Measurements from ENCODE around the gene LRRK1. TPM values are rescaled to one million over a fixed set of nuclear protein-coding genes. Genes with fewer than 3 reads are reported as not detected.

LRRK1 gene
- total and polyA plus RNA-seq, 2 of the 4 experiments (the other 2 are of a cell fraction) = 3.0 to 5.8 TPM

GRCh38 chr15:101009176-101009575 lies 90.0 kb downstream of the LRRK1 start (continued):
- no peak for TF ChIP-seq ELK1 (IDR thresholded peaks at IDR 0.05; ENCODE audit: borderline replicate concordance, low read depth, low read length)
- TF ChIP-seq MAZ (IDR thresholded peaks at IDR 0.05; ENCODE audit: borderline replicate concordance, low read depth, low read length) = no peak
- no peak for TF ChIP-seq RFX5 (IDR thresholded peaks at IDR 0.05; ENCODE audit: low read depth, low read length)
- TF ChIP-seq SMC3 (IDR thresholded peaks at IDR 0.05; ENCODE audit: low read depth, low read length) = no peak

- no peaks in the 10 kb centered on the region for H3K9me3 ChIP-seq (ENCODE audit: control insufficient read depth, insufficient read depth, low read length)
- no peak overlapping the region for H4K8ac ChIP-seq (ENCODE audit: low read depth in 2 of 2, low read length in 2 of 2)
- no peaks in the 10 kb centered on the region; the same call in 1 of the 2 replicates for H4K20me1 ChIP-seq (ENCODE audit: insufficient read depth, low read length)
- H2AK5ac ChIP-seq (ENCODE audit: low read depth, low read length) = no peak overlapping the region
- no peak overlapping the region for H3K4ac ChIP-seq (ENCODE audit: low read depth, low read length)
- DNase-seq (no peak), ATAC-seq (ENCODE audit: low read depth) (no peak)
- H2AK9ac ChIP-seq (replicated peaks; ENCODE audit: low read depth, low read length, poor library complexity) = no peak overlapping the region
- peaks cover 6% of the 10 kb centered on the region; the same call in 1 of the 2 replicates for H3K36me3 ChIP-seq (ENCODE audit: control insufficient read depth, insufficient read depth, low read length)
- H3K9ac ChIP-seq (ENCODE audit: low read depth, low read length) = no peak overlapping the region
- no peak overlapping the region for H3K4me2 ChIP-seq (ENCODE audit: low read depth, low read length)
- H3K27me3 ChIP-seq (ENCODE audit: control insufficient read depth, insufficient read depth, low read length) = no peaks in the 10 kb centered on the region
- no peak overlapping the region for H3K56ac ChIP-seq (ENCODE audit: extremely low read depth, insufficient read depth, low read length)
- no peaks in the 10 kb centered on the region for H3K4me1 ChIP-seq (ENCODE audit: control insufficient read depth, insufficient read depth, low read length)
- WGBS, 2 experiments (ENCODE audit: extremely low coverage in 2 of 2, insufficient read length in 1 of 2) = 100% methylated on average over 1 of the region's 6 CpGs; no CpG with 5 or more reads in 1 of the 2 experiments
- H3K23ac ChIP-seq (ENCODE audit: low read depth, low read length) = no peak overlapping the region
- H2BK120ac ChIP-seq (ENCODE audit: low read depth, low read length) = no peak overlapping the region
- H3K27ac ChIP-seq (ENCODE audit: insufficient read depth, low read length) = no peak overlapping the region
- POLR2A ChIA-PET (ENCODE audit: unreplicated experiment) = no interaction called here
- intact Hi-C loops (cut with micrococcal nuclease) = loop anchor here (10.0 kb wide), 1 partner anchor 634 kb away; no protein-coding TSS in a partner anchor
- CTCF ChIA-PET = no interaction called here
- dilution Hi-C loops (cut with HindIII; ENCODE audit: low sequenced_read_pairs, unreplicated experiment) = loop anchor here (25.0 kb wide), 1 partner anchor 373 kb away; no protein-coding TSS in a partner anchor
- H4K5ac ChIP-seq (ENCODE audit: low read depth, low read length) = no peak overlapping the region
- in situ Hi-C loops (cut with MboI; ENCODE audit: low sequenced_read_pairs) = no loop called here
- TF ChIP-seq NFE2L2 (IDR thresholded peaks at IDR 0.05; ENCODE audit: low read depth, low read length) = no peak
- 0 out of 2 replicates have a peak, but pooled peaks have one; percentile 25 for TF ChIP-seq RFX5 (IDR thresholded peaks at IDR 0.05; ENCODE audit: low read depth, low read length)
- TF ChIP-seq USF2 (IDR thresholded peaks at IDR 0.05; ENCODE audit: low read depth, low read length) = no peak
- H3K9me1 ChIP-seq (ENCODE audit: insufficient read depth, low read length) = peaks cover 3% of the 10 kb centered on the region; the same call in 1 of the 2 replicates
- no peaks in the 10 kb centered on the region for H3K79me1 ChIP-seq (ENCODE audit: low read depth in 1 of 2, low read length in 2 of 2)
- H2AFZ ChIP-seq (replicated peaks; ENCODE audit: low read length, poor library complexity) = no peak overlapping the region
- no peak overlapping the region for H2BK5ac ChIP-seq (ENCODE audit: low read depth, low read length, poor library complexity, severe bottlenecking)
- no peak overlapping the region for H2BK20ac ChIP-seq (ENCODE audit: low read depth, low read length)
- no peak overlapping the region for H4K91ac ChIP-seq (ENCODE audit: insufficient read depth, low read depth, low read length)
- no peak overlapping the region for H3K14ac ChIP-seq (replicated peaks; ENCODE audit: low read depth, low read length)
- no TSS peak for BruUV-seq (replicated peaks)
- no peak overlapping the region for H3K4me3 ChIP-seq (ENCODE audit: insufficient read depth, low read depth, low read length)
- H3K18ac ChIP-seq (ENCODE audit: low read depth, low read length) = no peak overlapping the region
- no peak overlapping the region for H2BK15ac ChIP-seq (ENCODE audit: low read depth, low read length)
Measured at GRCh38 chr15:101010781-101011180, 91.6 kb downstream of the LRRK1 start.
